BJ (cell line): ENCODE results near the gene LRRC8B. TPM values are rescaled to one million over a fixed set of nuclear protein-coding genes. Genes with fewer than 3 reads are reported as not detected.
"Not testable (repeated sequence)": the region's sequence is repeated elsewhere in the genome, so short reads cannot be mapped to it uniquely, and the experiment has no call there.

Experiments used
- CTCF ChIA-PET: fragments of 350-600 bp; formaldehyde crosslinking; extraction: SDS; loops from one replicate; lab custom pipeline; 2021; ENCODE audit warnings: antibody characterized with exemption, inconsistent platforms; lab: Yijun Ruan, JAX
- POLR2A ChIA-PET: fragments of 300-600 bp; sonication (Branson Sonifier 250); formaldehyde crosslinking; extraction: SDS; loops from one replicate; lab custom pipeline; 2021; ENCODE audit warnings: antibody characterized with exemption; lab: Charles Lee
- DNase-seq: peaks from one replicate; pipeline ENCODE4 v3.0.0-alpha.2; 2011; ENCODE audit warnings: low read depth
- H3K27me3 ChIP-seq: 2 replicates; pipeline ENCODE4 v1.6.0; 2011; ENCODE audit warnings: low read length; ENCODE audit not compliant: control insufficient read depth, insufficient read depth
- H3K36me3 ChIP-seq: 2 replicates; pipeline ENCODE4 v1.5.1; 2011; ENCODE audit warnings: low read length; ENCODE audit not compliant: control insufficient read depth, insufficient read depth
- H3K4me3 ChIP-seq: 2 replicates; pipeline ENCODE4 v1.5.1; 2011; ENCODE audit warnings: low read depth, mild to moderate bottlenecking, control low read depth, low read length
- polyA plus RNA-seq: library from polyadenylated mRNA; depleted of rRNA; stranded (reverse); fragments of >200 nt; gene quantifications from 2 replicates; pipeline ENCODE4 v1.2.3, GENCODE V29; 2011
- TF ChIP-seq, protein P1 (sequence below): IDR thresholded peaks from 2 replicates; pipeline ENCODE4 v1.5.1; 2011; ENCODE audit warnings: low read depth, mild to moderate bottlenecking, control low read depth, inconsistent platforms, low read length, moderate library complexity; ENCODE audit not compliant: insufficient read depth

Gene LRRC8B
- polyA plus RNA-seq, 1 experiment: 0.22 TPM

- TF ChIP-seq, protein P1, sequence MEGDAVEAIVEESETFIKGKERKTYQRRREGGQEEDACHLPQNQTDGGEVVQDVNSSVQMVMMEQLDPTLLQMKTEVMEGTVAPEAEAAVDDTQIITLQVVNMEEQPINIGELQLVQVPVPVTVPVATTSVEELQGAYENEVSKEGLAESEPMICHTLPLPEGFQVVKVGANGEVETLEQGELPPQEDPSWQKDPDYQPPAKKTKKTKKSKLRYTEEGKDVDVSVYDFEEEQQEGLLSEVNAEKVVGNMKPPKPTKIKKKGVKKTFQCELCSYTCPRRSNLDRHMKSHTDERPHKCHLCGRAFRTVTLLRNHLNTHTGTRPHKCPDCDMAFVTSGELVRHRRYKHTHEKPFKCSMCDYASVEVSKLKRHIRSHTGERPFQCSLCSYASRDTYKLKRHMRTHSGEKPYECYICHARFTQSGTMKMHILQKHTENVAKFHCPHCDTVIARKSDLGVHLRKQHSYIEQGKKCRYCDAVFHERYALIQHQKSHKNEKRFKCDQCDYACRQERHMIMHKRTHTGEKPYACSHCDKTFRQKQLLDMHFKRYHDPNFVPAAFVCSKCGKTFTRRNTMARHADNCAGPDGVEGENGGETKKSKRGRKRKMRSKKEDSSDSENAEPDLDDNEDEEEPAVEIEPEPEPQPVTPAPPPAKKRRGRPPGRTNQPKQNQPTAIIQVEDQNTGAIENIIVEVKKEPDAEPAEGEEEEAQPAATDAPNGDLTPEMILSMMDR: no peak
- Histone ChIP-seq H3K36me3 (no peaks in the 10 kb centered on the region), H3K4me3 (no peak overlapping the region), H3K27me3 (no peaks in the 10 kb centered on the region)
- ChIA-PET CTCF (no interaction called here), POLR2A (no interaction called here)
- no peak for DNase-seq
Observed at GRCh38 chr1:89538361-89538760, 13.7 kb downstream of the LRRC8B start.

DNA sequence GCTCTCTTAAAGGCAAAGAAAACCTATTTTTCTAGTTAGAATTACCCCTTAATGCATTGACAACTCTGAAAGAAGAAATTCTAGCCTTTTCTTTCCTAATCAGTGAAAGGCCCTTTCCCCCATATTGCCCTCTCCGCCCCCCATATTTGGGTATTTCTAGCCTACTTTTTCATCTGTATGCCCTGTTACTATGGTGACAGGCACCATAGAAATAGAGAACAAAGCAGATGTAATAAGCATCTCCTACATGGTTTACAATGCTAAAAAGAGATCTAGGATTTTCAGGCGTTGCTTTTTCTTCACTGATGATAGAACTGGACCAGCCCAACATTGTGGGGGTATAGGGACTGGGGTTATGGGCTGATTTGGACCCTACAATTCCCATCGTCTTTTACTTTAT, 14.5 kb downstream of the LRRC8B start:
- H3K4me3 ChIP-seq: no peak overlapping the region
- ChIA-PET POLR2A (no interaction called here), CTCF (interaction anchor here (1.0 kb wide), 1 partner anchor 11 kb away, joined by 3 read pairs; no protein-coding TSS in a partner anchor)
- TF ChIP-seq, protein P1: no peak
- no peaks in the 10 kb centered on the region for H3K27me3 ChIP-seq
- H3K36me3 ChIP-seq: no peaks in the 10 kb centered on the region
- DNase-seq: no peak

GRCh38 chr1:89540406-89540970, 15.9 kb downstream of the LRRC8B start:
- Histone ChIP-seq H3K27me3 (no peaks in the 10 kb centered on the region), H3K4me3 (no peak overlapping the region), H3K36me3 (no peaks in the 10 kb centered on the region)
- no peak for DNase-seq
- TF ChIP-seq, protein P1: no peak
- ChIA-PET CTCF (interaction anchor here (0.8 kb wide), 1 partner anchor 11 kb away, joined by 3 read pairs; no protein-coding TSS in a partner anchor), POLR2A (no interaction called here)

GRCh38 chr1:89542345-89542744, 17.7 kb downstream of the LRRC8B start:
- ChIA-PET CTCF (no interaction called here), POLR2A (no interaction called here)
- no peak overlapping the region for H3K4me3 ChIP-seq
- no peaks in the 10 kb centered on the region for H3K36me3 ChIP-seq
- H3K27me3 ChIP-seq: no peaks in the 10 kb centered on the region
- TF ChIP-seq, protein P1: no peak
- DNase-seq: no peak

DNA sequence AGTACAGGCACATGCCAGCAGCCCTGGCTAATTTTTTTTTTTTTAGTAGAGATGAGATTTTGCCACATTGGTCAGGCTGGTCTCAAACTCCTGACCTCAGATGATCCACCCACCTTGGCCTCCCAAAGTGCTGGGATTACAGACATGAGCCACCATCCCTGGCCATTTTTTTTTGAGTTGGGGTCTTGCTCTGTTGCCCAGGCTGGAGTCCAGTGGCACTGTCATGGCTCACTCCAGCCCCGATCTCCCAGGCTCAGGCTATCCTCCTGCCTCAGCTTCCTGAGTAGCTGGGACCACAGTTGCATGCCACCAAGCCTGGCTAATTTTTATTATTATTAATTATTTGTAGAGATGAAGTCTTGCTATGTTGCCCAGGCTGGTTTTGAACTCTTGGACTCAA, 19.0 kb downstream of the LRRC8B start:
- H3K36me3 ChIP-seq, POLR2A ChIA-PET, H3K4me3 ChIP-seq, DNase-seq, H3K27me3 ChIP-seq, CTCF ChIA-PET: not testable (repeated sequence)
